ENCODE measurements around the gene ZNF576.

- TF ChIP-seq, protein P1, sequence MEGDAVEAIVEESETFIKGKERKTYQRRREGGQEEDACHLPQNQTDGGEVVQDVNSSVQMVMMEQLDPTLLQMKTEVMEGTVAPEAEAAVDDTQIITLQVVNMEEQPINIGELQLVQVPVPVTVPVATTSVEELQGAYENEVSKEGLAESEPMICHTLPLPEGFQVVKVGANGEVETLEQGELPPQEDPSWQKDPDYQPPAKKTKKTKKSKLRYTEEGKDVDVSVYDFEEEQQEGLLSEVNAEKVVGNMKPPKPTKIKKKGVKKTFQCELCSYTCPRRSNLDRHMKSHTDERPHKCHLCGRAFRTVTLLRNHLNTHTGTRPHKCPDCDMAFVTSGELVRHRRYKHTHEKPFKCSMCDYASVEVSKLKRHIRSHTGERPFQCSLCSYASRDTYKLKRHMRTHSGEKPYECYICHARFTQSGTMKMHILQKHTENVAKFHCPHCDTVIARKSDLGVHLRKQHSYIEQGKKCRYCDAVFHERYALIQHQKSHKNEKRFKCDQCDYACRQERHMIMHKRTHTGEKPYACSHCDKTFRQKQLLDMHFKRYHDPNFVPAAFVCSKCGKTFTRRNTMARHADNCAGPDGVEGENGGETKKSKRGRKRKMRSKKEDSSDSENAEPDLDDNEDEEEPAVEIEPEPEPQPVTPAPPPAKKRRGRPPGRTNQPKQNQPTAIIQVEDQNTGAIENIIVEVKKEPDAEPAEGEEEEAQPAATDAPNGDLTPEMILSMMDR (conservative IDR thresholded peaks at IDR 0.05 in 1 of 2, IDR thresholded peaks at IDR 0.05 in 1 of 2; ENCODE audit: extremely low read depth in 1 of 2, insufficient read depth in 1 of 2, low read depth in 1 of 2, low read length in 2 of 2) = no peak
- no peak for TF ChIP-seq EZH2 (IDR thresholded peaks at IDR 0.05; ENCODE audit: borderline replicate concordance, low read length)
These were observed 35.1 kb downstream of the ZNF576 start for GRCh38 chr19:43631491-43631890.
